GM21447 (cell line): Measurements from ENCODE around the gene ADAM33.

Experiments
- ATAC-seq: cut with Tn5 transposase; IDR thresholded peaks from one replicate; pipeline ENCODE4 v1.9.1; 2021; ENCODE audit not compliant: unreplicated experiment

ADAM33 gene

GRCh38 chr20:3670945-3671344 lies 10.9 kb downstream of the ADAM33 start:
- ATAC-seq: no peak

- ATAC-seq: no peak
Observed at GRCh38 chr20:3670511-3670910, 11.3 kb downstream of the ADAM33 start.

GRCh38 chr20:3669710-3670367 lies 12.0 kb downstream of the ADAM33 start:
- no peak for ATAC-seq

GRCh38 chr20:3667434-3668037 lies 14.3 kb downstream of the ADAM33 start:
- ATAC-seq: no peak

GRCh38 chr20:3663858-3664257 lies 18.0 kb downstream of the ADAM33 start:
- no peak for ATAC-seq

GRCh38 chr20:3663031-3663701 lies 18.6 kb downstream of the ADAM33 start, which contains the start of gene GFRA4:
Gene GFRA4, minus strand, starts transcription at chr20:3663399. Its CDS starts 0 bp downstream, at chr20:3663399.
- ATAC-seq: no peak

- no peak for ATAC-seq
Observed at GRCh38 chr20:3661814-3662665, 19.8 kb downstream of the ADAM33 start.

GRCh38 chr20:3661060-3661813 lies 20.6 kb downstream of the ADAM33 start:
- ATAC-seq: no peak

GRCh38 chr20:3660262-3661059 lies 21.3 kb downstream of the ADAM33 start:
- no peak for ATAC-seq

GRCh38 chr20:3659492-3660261 lies 22.1 kb downstream of the ADAM33 start:
- no peak for ATAC-seq

GRCh38 chr20:3658716-3659491 lies 22.9 kb downstream of the ADAM33 start:
- ATAC-seq: peak; percentile 95

- no peak for ATAC-seq
Observed at GRCh38 chr20:3658019-3658715, 23.6 kb downstream of the ADAM33 start.

GRCh38 chr20:3655131-3655405 lies 26.7 kb downstream of the ADAM33 start:
- ATAC-seq: no peak

- ATAC-seq: no peak
Observed at GRCh38 chr20:3654326-3655130, 27.3 kb downstream of the ADAM33 start.

- ATAC-seq: no peak
Observed at GRCh38 chr20:3653921-3654320, 27.9 kb downstream of the ADAM33 start.

- no peak for ATAC-seq
Observed at GRCh38 chr20:3652676-3653596, 28.9 kb downstream of the ADAM33 start.
